Measurements from ENCODE around the gene TRIM4. TPM values are rescaled to one million over a fixed set of nuclear protein-coding genes. Genes with fewer than 3 reads are reported as not detected.

TRIM4 gene
- polyA plus RNA-seq, 1 donor, result 37.0 TPM

DNA sequence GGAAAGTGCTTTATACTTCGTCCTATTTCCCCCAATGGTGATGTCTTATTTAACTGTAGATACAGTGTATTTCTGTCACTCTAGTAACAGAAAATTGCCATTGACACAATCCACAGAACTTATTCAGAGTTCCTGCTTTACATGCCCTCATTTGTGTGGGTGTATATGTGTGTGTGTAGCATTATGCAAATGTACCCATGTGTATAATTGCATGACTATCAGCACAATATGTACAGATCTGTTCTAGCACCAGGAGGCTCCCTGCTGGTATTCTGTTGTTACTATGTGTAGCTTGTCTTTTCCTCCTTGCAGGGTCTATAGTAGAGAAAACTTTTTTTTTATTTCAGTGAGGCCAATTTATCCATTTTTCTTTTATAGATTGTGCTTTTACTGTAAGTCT lies 75.0 kb downstream of the TRIM4 start:
- no peak for DNase-seq

DNA sequence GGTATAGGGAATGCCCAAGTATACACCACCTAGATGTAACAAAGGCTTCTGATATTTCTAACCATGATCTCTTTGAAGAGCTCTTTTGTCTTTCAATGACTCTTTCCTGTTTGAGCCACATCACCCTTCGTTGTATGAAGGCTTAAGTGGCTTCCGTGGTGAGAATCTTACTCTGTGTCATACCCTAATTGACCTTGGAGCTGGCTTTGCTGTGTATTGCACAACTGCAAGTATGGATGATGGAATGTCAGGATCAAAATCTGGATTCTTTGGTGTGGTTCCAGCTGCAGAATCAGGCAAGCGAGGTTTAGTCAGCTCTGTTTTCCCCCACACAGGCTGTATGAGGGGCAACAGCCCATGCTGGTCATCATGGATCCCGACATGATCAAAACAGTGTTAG lies 75.5 kb downstream of the TRIM4 start:
- DNase-seq, result no peak

DNA sequence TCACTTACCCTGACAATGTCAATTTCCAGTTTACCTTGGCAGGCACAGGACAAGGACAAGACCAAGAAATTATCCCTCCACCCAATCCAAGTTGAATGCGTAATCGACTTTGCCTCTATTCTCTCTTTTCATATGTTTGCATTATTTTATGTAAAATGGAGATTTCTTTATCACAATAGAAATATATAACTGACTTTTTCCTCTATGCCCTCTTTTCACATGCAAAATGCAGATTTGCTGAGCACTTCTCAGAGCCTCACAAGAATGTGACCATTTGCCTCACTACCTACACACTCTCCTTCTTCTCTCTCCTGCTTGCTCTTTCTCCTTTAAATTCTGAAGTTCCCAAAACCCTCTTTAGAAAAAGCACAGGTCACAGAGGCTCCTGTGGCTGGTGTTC lies 76.4 kb downstream of the TRIM4 start:
- DNase-seq, result no peak

Other genes starting within 250 kb of the TRIM4 start
- 2.7 TPM for gene CYP3A5, start 239.5 kb downstream of the TRIM4 start, polyA plus RNA-seq (ENCODE audit: insufficient read length)
- gene CYP3A7, start 184.3 kb downstream of the TRIM4 start, polyA plus RNA-seq (ENCODE audit: insufficient read length), result 1.2 TPM
- gene CYP3A4, start 135.3 kb downstream of the TRIM4 start, polyA plus RNA-seq (ENCODE audit: insufficient read length), result 0.42 TPM
- gene CYP3A43, start 91.5 kb downstream of the TRIM4 start, polyA plus RNA-seq (ENCODE audit: insufficient read length), result 0.38 TPM
- gene OR2AE1, start 42.5 kb downstream of the TRIM4 start, polyA plus RNA-seq (ENCODE audit: insufficient read length), result 0.22 TPM
- 0.73 TPM for gene GJC3, start 10.1 kb upstream of the TRIM4 start, polyA plus RNA-seq (ENCODE audit: insufficient read length)
- 51.8 TPM for gene AZGP1, start 56.5 kb upstream of the TRIM4 start, polyA plus RNA-seq (ENCODE audit: insufficient read length)
- gene ZKSCAN1, start 96.1 kb upstream of the TRIM4 start, polyA plus RNA-seq (ENCODE audit: insufficient read length), result 76.7 TPM
- 24.7 TPM for gene ZSCAN21, start 130.2 kb upstream of the TRIM4 start, polyA plus RNA-seq (ENCODE audit: insufficient read length)
- 60.6 TPM for gene ZNF3, start 162.2 kb upstream of the TRIM4 start, polyA plus RNA-seq (ENCODE audit: insufficient read length)
- gene COPS6, start 169.4 kb upstream of the TRIM4 start, polyA plus RNA-seq (ENCODE audit: insufficient read length), result 126 TPM
- gene MCM7, start 181.9 kb upstream of the TRIM4 start, polyA plus RNA-seq (ENCODE audit: insufficient read length), result 177 TPM
- gene AP4M1, start 182.1 kb upstream of the TRIM4 start, polyA plus RNA-seq (ENCODE audit: insufficient read length), result 33.2 TPM
- 67.9 TPM for gene TAF6, start 199.8 kb upstream of the TRIM4 start, polyA plus RNA-seq (ENCODE audit: insufficient read length)
- gene CNPY4, start 200.1 kb upstream of the TRIM4 start, polyA plus RNA-seq (ENCODE audit: insufficient read length), result 46.7 TPM
- 1.3 TPM for gene MBLAC1, start 207.4 kb upstream of the TRIM4 start, polyA plus RNA-seq (ENCODE audit: insufficient read length)
- 91.2 TPM for gene LAMTOR4, start 229.4 kb upstream of the TRIM4 start, polyA plus RNA-seq (ENCODE audit: insufficient read length)
- 22.3 TPM for gene TRAPPC14, start 239.2 kb upstream of the TRIM4 start, polyA plus RNA-seq (ENCODE audit: insufficient read length)
- gene GAL3ST4, start 249.1 kb upstream of the TRIM4 start, polyA plus RNA-seq (ENCODE audit: insufficient read length), result 6.2 TPM

Measured in left kidney (tissue), 2 donors.